HT1080 (cell line): ENCODE measurements around the gene VDAC1. TPM values are rescaled to one million over a fixed set of nuclear protein-coding genes. Genes with fewer than 3 reads are reported as not detected.
A peak's percentile ranks its signal among the peaks of the same experiment; 100 is the strongest.
"Not testable (repeated sequence)": the region's sequence is repeated elsewhere in the genome, so short reads cannot be mapped to it uniquely, and the experiment has no call there.

ENCODE experiments used
- DNase-seq: peaks from one replicate; pipeline ENCODE4 v3.0.0-alpha.2; 2015; ENCODE audit warnings: low read depth
- total RNA-seq: library from RNA; depleted of rRNA; stranded (reverse); fragments of >200 nt; shearing (Covaris generic); gene quantifications from 2 replicates; pipeline ENCODE4 v1.2.3, GENCODE V29; 2014

The VDAC1 gene
- total RNA-seq, 1 experiment from 2014 or later, result 405 TPM

DNA sequence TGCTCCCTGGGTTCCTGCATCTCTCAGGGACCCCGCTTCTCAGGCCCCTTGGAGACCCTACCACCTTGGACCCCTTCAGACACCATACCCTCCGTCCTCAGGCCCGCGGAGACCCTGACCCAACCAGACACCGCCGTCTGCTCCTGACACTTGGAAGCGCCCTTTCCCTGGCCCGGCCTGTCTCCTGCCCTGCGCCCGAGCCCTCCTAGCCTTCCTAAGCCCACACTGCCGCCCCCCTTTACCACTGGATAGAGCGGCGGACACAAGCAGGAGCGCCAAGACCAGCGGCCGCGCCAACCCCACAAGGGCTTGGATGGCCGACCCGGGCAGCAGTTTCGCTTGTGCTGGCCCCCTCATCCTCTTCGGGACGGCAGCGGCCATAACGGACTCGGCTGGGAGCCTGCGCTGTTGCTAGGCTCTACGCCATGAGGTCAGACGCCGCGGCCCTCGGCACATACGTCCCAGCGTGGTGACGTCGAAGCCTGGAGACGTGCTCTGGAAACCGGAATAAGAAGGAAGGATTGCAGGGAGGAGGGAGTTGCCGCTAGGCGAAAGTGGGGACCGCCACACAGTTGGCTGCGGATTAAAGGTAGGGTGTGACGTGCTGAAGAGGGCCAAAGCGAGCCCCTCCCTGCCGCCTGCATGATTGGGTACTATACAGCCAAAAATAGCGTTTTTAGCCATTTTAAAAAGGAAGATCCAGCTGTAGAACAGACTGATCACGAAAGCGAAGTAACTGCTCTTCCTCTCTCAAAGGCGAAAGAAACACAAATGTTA lies 36.4 kb downstream of the VDAC1 start, which contains the start of gene C5orf15:
Gene C5orf15, minus strand, starts transcription at position 422 of the 777 bp plus-strand sequence. Its CDS starts 41 bp downstream, at position 381.
- DNase-seq, result peak; percentile 97

DNA sequence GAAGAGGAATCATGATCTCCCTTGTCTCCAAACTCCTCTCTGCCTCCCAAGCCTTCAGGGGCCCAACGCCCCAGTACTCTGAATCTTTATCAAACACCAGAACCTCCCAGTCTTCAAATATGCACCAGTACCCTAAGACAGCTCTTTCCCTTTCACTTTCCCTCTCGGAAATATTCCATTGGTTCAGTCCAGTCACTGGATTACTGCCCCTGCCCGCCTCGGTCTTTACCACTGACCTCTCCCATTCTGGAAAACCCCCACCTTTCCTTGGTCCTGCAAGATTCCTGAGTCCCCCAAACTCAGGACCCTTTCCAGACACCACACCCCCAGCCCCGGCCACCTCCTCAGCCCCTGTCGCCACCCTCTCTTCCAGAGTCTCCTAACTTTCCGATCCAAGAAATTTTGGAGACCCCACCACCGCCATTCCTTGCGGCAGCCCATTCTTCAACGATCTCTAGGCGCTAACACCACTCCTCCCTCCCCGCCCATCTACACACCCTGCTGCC lies 37.0 kb downstream of the VDAC1 start:
- peak; percentile 24 for DNase-seq

DNA sequence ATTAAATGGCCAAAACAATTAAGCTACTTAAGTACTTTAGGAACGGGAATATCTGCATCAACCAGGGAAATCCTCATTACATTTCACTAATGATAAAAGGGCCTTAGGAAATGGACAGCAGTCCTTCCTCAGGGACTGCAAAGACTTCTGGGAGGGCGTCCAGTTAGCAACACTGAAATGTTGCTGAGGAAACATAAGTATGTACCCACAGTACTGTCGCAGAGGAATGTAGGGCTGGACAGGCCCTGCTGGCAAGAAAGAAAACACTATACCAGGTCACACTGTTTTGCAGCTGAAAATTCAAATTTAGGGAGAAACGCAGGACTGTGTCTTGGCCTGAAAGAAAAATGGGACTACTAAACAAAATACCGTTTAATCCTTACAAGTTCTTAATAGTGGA lies 37.7 kb downstream of the VDAC1 start:
- DNase-seq, result no peak

DNA sequence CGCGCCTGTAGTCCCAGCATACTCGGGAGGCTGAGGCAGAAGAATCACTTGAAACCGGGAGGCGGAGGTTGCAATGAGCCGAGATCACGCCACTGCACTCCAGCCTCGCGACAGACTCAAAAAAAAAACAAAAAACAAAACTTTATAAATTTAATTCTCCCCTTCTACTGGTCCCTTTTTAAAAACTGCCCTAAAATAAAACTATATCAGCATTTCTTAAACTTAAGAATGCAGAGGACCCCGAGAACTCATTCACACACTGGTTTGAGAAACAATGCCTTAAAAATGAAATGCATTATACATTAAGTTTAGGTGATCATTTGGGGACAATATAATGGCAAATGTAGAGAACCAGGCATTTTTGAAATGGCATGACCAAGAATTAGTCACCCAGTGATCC lies 38.7 kb downstream of the VDAC1 start:
- DNase-seq, result no peak

DNA sequence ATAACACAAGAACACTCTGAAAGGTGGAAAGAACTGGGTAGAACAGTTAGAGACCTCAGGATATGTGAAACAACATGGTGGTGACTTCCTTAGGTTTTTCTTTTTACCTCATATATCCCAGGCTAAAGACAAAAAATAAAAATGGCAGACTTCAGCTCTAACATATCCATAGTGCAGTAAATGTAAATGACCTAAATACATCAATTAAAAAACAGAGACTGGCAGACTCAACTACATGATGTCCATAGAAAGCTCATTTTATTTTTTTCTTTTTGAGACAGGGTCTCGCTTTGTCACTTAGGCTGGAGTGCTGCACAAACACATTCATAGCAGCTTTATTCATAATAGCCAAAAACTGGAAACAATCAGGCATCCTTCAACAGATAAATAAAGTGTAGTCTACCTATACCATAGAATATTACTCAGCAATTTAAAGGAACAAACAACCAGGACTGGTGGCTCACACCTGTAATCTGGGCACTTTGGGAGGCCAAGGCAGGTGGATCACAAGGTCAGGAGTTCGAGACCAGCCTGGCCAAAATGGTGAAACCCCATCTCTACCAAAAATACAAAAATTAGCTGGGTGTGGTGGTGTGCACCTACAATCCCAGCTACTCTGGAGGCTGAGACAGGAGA lies 41.2 kb downstream of the VDAC1 start:
- DNase-seq, result no peak

DNA sequence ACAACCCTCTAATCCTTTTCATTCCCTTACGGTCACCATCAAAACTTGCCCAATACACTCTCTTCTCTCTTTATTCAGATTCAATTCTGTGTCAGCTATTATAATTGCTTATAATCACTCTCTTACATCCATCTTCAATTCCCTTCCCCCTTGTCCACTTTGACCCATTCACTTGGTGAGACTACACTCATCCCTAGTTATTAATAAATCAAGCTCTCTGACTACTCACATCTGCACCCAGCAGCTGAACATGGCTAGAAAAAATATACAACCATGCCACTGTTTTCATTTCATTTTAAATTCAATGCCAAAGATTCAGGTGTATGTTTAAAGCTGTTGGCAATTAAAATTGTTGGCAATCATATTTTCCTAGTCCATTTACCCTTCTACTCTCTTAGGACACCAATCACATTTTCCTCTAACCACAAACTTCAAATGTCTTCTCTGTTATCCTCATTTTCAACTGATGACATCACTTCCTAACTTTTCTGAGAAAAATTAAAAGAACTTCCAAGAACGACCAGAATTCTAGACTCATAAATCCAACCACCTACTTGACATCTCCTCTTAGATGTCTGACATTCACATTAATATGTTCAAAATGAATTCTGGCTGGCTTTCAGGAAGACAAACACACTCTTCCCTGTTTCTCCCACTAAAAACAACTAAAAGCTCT lies 41.8 kb downstream of the VDAC1 start:
- peak; percentile 62 for DNase-seq

DNA sequence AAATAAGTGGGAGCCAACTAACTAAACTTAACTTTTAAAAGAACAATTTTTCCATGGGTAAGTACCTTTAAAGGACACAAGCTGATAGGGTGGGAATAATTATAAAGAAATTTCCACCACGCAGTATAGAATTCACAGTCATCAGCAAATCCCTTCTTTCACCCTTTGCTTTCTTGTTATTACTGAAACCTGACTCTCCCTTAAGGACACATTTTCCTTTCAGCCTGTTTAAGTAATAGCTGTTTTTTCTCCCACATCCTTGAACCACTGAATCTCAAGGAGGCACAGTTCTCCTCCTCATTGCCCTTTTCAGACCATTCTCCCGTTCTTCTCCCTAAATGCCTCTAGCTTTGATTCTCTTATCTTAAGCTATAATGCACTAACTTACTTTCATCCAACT lies 42.6 kb downstream of the VDAC1 start:
- DNase-seq, result no peak

DNA sequence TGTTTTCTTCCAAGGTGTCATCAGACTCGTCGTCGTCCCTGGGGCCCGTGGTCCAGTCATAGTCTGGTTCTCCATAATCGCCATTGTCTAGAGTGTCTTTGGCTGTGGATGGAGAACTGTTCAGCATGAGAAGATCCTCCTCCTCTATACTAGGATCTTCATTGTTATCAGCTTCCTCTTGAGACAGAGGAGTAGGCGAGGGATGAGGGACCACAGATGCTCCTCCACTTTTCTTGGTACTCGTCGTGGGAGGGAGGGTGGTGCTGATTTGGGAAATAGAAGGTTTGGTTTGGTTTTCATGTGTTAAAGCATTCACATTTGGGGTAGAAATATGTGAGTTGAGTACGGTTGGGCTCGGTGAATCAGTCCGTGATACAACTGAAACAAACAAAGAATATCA lies 45.1 kb downstream of the VDAC1 start:
- DNase-seq, result no peak

DNA sequence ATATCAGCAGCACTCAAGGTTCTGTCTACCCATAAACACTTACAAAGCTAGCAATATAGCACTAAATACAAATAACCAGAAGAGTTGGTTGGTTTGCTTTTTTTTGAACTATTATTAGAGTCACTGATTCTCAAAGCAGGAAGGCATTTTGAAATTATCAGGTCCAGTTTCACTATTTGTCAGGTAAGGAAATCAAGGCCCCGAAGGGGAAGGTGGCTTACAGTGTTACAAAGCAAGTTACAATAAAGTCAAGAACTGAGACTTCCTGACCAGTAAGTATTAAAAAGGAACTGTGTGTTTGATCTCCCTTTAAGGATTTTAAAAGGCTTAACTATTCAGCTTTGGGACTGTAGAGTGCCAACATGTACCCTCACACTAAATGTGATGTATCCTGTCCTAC lies 47.2 kb downstream of the VDAC1 start:
- DNase-seq, result no peak

DNA sequence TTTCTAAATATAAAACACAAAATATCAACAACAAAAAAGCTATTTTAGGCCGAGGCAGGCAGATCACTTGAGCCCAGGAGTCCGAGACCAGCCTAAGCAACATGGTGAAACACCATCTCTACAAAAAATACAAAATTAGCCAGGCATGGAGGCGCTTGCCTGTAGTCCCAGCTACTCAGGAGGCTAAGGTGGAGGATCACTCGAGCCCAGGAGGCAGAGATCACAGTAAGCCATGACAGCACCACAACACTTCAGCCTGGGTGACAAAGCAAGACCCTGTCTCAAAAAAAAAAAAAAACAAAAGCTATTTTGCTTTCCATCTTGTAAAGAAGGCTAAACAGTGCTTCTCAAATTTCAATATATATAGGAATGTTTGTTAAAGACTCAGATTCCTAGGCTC lies 47.7 kb downstream of the VDAC1 start:
- DNase-seq, result no peak

DNA sequence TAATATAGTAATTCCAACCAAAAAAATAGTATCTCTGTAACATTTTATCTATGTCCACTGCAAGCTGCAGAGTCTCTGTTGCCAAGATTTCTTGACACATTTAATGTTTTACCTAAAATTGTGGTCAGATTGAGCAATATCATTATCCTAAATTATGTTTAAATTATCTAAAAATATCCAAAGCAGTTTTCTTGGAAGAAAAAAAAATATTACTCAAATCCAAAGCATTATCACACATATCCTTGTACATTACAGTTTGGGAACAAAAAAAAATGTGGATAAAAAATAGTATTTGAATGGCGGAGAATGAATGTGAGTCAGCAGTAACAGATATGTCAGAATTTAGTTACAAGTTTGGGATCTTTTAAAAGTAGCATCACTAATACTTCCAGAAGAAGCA lies 48.6 kb downstream of the VDAC1 start:
- DNase-seq, result not testable (repeated sequence)

DNA sequence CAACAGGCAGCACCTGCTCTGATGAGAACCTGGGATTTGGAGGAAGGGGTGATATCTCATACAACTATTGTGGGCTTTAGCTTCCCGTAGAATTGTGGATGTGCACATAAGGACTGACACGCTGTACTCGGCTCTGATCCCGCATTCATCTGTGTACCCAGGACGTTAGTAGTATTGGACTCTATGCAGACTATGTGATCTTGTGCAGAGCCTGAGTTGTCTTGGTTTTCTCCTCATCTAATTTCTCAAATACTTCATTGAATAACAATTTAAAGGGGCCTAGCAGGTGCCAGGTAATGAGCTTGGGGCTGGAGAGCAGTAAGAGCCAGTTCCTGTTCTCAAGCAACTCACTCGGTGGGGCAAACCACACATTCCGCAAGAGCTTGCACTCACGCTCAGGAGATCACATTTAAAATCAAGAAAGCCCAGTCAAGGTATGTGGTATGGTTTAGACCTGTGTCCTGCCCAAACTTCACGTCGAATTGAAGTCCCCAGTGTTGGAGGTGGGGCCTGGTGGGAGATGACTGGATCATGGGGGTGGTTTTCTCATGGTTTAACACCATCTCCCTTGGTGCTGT lies 51.1 kb downstream of the VDAC1 start:
- no peak for DNase-seq

DNA sequence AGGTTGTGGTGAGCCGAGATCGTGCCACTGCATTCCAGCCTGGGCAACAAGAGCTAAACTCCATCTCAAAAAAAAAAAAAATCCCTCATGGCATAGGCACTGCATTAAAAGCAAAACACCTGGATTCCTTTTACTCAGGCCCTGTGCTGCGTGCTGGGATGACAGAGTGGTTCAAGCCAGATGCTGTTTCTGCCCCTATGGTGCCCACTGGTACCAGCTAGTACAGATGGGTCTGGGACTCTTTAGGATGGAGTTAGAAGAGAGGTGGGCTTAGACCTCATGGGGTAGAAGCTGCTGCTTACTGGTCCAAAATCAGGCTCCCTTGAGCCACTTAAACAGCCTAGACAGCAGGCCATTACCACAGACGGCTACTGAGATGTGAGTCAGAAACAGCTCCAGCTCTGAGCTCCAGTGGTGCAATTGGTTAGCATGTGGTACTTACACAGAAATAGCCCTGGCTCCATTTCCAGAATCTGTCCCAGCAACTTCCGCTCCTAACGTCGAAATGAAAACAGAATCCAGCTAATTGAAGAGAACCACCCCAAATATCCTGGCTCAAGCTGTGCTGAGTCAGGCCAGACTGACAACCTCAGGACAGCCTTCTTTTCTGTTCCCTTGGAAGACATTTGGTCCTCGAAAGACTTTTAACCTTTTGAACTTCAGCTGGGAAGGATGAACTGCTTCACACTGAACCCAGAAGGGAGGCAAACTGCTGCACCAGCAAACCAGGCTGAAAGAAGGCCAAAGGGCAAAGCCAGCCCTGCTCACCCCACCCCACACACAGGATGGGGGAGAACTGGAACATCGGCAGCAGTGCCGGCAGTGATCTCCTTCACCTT lies 51.8 kb downstream of the VDAC1 start:
- peak; percentile 87 for DNase-seq

DNA sequence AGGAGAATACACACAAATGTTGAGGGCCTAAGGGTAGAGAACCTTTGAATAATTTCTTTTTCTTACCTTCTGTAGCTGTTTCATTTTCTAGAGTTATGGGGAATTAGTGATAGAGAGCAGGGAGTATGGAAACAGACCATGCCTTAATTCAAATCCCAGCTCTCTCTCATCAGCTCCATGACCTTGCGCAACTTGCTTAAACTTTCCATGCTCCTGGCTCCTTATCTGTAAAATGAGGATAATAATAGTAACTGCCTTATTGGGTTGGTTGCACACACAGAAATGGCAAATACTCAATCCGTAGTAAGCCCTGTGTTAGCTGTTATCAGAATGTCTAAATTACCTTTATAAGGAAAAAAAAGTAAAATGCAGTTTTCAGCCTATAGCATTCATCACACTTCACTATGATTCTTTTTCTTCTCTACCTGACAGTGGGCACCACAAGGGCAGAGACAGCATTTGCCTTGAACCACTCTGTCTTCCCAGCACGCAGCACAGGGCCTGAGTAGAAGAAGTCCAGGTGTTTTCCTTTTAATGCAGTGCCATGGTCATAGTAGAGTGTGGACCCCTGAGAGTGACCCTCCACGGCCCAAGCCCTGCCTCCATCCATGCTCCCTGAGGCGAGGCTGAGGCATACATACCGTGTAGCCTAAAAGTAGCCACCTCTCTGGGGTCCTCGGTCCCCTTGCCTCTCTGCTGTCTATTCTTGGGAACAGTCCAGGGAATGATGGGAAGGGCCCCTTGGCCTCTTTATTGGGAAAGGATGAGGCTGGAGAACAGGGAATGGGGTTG lies 53.8 kb downstream of the VDAC1 start:
- no peak for DNase-seq

DNA sequence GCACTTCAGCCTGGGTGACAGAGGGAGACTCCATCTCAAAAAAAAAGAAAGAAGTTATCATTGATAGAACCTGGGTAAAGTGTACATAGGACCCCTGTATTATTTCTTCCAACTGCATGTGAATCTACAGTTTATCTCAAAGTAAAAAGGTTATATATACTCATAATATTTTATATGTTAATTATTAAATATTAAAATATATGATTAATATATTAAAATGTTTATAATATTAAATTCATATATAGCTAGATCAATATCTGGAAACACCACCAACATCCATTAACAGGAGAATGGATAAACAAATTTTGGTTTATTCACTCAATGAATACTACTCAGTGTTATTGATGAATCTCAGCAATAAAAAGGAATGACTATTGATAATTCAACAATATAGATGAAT lies 56.1 kb downstream of the VDAC1 start:
- no peak for DNase-seq

DNA sequence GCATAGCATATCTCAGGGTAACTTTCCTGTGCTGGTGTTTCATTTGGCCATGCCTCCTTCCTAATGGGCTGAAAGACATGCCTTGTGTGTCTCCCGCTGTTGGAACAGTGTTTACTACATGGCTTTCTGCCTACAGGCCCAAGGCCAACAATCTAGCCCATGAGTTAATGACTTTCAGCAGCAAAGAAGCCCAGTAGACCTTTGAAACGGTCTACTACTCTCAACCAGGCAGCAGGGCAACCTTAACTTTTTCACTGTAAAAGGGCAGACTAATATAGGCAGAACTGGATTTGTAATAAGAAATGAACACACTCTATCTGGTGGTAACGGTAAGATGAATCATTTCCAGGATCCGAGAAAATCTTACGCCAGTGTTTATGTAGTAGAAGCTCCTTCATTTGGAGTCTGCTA lies 57.3 kb downstream of the VDAC1 start:
- DNase-seq, result peak; percentile 41

DNA sequence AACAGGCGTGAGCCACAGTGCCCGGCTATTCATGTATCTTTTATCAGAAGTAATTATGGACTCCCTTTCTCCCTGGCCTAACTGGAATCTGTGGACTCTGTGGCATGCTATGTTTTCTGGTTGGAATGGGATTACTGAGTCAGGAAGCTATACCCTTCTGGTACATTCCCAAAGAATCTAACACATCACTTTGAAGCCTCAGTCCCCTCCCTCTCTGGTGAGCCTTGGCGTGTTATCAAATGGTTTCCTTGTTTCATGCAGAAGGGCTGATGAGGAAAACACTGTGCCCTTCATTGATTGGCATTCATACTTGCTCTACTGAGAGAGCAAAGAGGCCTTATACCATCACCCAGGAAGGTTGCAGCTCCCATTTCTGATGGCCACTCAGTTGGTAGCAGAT lies 59.2 kb downstream of the VDAC1 start:
- no peak for DNase-seq

DNA sequence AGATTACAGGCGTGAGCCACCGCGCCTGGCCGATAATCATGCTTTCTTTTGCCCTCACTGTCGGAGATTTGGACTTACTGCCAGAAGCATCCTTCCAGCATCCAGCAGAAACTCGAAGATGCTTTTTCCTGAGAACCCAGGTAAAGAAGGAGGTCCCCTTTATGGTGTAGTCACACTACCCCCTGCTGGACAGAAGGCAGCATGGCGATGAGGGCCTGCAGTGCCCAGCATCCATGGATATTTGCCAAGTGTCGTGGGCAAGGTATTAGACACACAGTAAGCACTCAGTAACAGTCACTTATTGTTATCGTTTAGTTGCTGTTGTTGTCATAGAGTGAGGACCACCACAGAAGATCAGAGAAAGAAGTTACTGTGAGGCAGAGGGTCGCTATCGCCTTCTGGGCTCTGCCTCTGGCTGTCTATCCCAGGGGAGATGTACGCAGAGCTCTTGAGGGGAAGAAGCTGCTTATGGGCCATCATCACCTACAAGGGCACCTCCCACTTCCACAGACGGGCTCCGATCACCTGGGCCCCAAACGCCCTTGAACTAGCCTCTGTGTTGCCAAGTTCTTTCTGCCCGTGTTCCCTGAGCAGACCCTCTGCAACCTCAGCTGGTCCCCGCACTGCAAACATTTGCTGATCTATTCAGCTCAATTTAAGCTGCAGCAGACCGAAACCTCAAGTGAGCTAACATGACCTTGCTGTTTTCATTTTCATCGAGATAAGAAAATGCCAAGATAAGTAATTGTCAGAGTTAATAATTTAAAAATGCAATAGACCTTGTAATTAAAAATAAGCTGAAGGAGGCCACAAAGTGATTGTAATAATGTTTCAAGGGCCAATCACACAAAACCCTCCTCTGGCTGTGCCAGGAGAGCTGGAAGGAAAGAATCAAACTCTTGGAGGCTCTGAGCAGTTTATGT lies 60.3 kb downstream of the VDAC1 start:
- peak; percentile 51 for DNase-seq

DNA sequence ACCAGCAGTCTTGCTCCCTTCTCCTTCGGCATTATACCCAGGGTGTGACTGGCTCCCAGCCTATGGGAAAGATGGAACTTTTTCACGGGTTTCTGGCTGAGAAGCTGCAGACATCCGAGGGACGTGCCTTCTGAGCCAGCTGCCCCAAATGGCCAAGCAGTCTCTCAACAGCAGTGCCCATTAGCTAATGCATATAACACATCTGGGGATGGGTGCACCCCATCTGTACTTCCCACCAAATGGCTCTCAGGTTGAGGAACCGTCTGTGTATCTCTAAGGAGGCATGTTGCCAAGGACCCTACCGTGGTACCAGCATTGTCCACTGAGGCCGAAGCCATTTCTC lies 61.3 kb downstream of the VDAC1 start:
- DNase-seq, result no peak
